CD14-positive monocyte (primary cell): ENCODE measurements around the gene ARID3A. TPM values are rescaled to one million over a fixed set of nuclear protein-coding genes. Genes with fewer than 3 reads are reported as not detected.

Experiments used
- DNase-seq, 3 donors: peaks; one replicate each; pipeline ENCODE4 v3.0.0-alpha.2; 2011 to 2022
- H2AFZ ChIP-seq: 2 replicates; pipeline ENCODE4 v1.6.0; 2012; ENCODE audit warnings: mild to moderate bottlenecking, low read depth, low read length, inconsistent platforms; ENCODE audit not compliant: insufficient read depth, poor library complexity, severe bottlenecking
- H3K27ac ChIP-seq, 2 donors: 1 replicate in 1 of 2; 2 replicates in 1 of 2; pipeline ENCODE4 v1.5.1; 2012 to 2013; ENCODE audit warnings: low read length in 2 of 2, control low read depth in 1 of 2, inconsistent platforms in 1 of 2, low read depth in 1 of 2, mild to moderate bottlenecking in 1 of 2
- H3K27me3 ChIP-seq, 2 donors: one replicate each; pipeline versions ENCODE4 v1.6.0 to v1.6.1; 2011 to 2013; ENCODE audit warnings: low read length in 2 of 2; ENCODE audit not compliant: control insufficient read depth in 2 of 2, insufficient read depth in 2 of 2
- H3K36me3 ChIP-seq, 2 donors: replicated peaks in 1 of 2; 1 replicate in 1 of 2; 2 replicates in 1 of 2; pipeline versions ENCODE4 v1.5.1 to v1.6.1; 2012 to 2013; ENCODE audit warnings: low read length in 2 of 2, control low read depth in 1 of 2, inconsistent platforms in 1 of 2, mild to moderate bottlenecking in 1 of 2; ENCODE audit not compliant: insufficient read depth in 2 of 2, control insufficient read depth in 1 of 2
- H3K4me1 ChIP-seq, 2 donors: 1 replicate in 1 of 2; 2 replicates in 1 of 2; pipeline versions ENCODE4 v1.5.1 to v1.6.1; 2012 to 2013; ENCODE audit warnings: low read length in 2 of 2, control low read depth in 1 of 2, inconsistent platforms in 1 of 2, mild to moderate bottlenecking in 1 of 2, moderate library complexity in 1 of 2; ENCODE audit not compliant: insufficient read depth in 2 of 2, control insufficient read depth in 1 of 2
- H3K4me2 ChIP-seq: replicated peaks from 2 replicates; pipeline ENCODE3; 2012; ENCODE audit warnings: low read length, moderate library complexity, mild to moderate bottlenecking; ENCODE audit not compliant: poor library complexity, severe bottlenecking; ENCODE audit errors: extremely low read depth
- H3K4me3 ChIP-seq, 3 experiments: fragments of 200-600 bp in 1 of 3; sonication (generic) in 1 of 3; replicated peaks in 1 of 3; 1 replicate in 2 of 3; 2 replicates in 1 of 3; pipeline ENCODE4 v1.5.1; 2011 to 2013; ENCODE audit warnings: low read length in 3 of 3, mild to moderate bottlenecking in 3 of 3, control low read depth in 2 of 3, low read depth in 2 of 3, inconsistent platforms in 1 of 3, moderate library complexity in 1 of 3
- H3K79me2 ChIP-seq: 2 replicates; pipeline ENCODE4 v1.6.0; 2012; ENCODE audit warnings: mild to moderate bottlenecking, control low read depth, inconsistent platforms, low read length, moderate library complexity; ENCODE audit not compliant: insufficient read depth
- H3K9ac ChIP-seq: 2 replicates; pipeline ENCODE4 v1.6.0; 2017; ENCODE audit warnings: low read length, mild to moderate bottlenecking; ENCODE audit not compliant: insufficient read depth, poor library complexity, severe bottlenecking
- H3K9me3 ChIP-seq, 2 donors: replicated peaks in 1 of 2; 1 replicate in 1 of 2; 2 replicates in 1 of 2; pipeline versions ENCODE4 v1.5.1 to v1.6.1; 2012 to 2013; ENCODE audit warnings: low read length in 2 of 2, control low read depth in 1 of 2; ENCODE audit not compliant: control insufficient read depth in 1 of 2, insufficient read depth in 1 of 2
- H4K20me1 ChIP-seq: 2 replicates; pipeline ENCODE4 v1.6.0; 2012; ENCODE audit warnings: mild to moderate bottlenecking, low read length, control low read depth, moderate library complexity; ENCODE audit not compliant: insufficient read depth
- H3K27ac Mint-ChIP-seq, 7 donors: one replicate each; pipeline ENCODE4 v1.8.0; 2020; ENCODE audit warnings: mild to moderate bottlenecking in 7 of 7, mixed read lengths in 7 of 7, moderate library complexity in 6 of 7, inconsistent platforms in 2 of 7
- H3K27me3 Mint-ChIP-seq, 3 donors: one replicate each; pipeline ENCODE4 v1.8.0; 2021 to 2022; ENCODE audit warnings: low read depth in 3 of 3, mild to moderate bottlenecking in 3 of 3, mixed read lengths in 3 of 3, moderate library complexity in 3 of 3, inconsistent platforms in 1 of 3
- H3K36me3 Mint-ChIP-seq, 2 donors: one replicate each; pipeline ENCODE4 v1.8.0; 2020; ENCODE audit warnings: mixed read lengths in 2 of 2, inconsistent platforms in 1 of 2, mild to moderate bottlenecking in 1 of 2
- H3K4me1 Mint-ChIP-seq: one replicate; pipeline ENCODE4 v1.8.0; 2020; ENCODE audit warnings: mild to moderate bottlenecking, mixed read lengths
- H3K4me3 Mint-ChIP-seq, 2 donors: one replicate each; pipeline ENCODE4 v1.8.0; 2020; ENCODE audit warnings: mild to moderate bottlenecking in 2 of 2, mixed read lengths in 2 of 2, moderate library complexity in 1 of 2
- H3K9me3 Mint-ChIP-seq, 7 donors: one replicate each; pipeline ENCODE4 v1.8.0; 2020 to 2022; ENCODE audit warnings: mixed read lengths in 7 of 7, mild to moderate bottlenecking in 6 of 7, moderate library complexity in 6 of 7, inconsistent platforms in 2 of 7
- CTCF ChIP-seq: fragments of 200-600 bp; IDR thresholded peaks from one replicate; pipeline ENCODE4 v1.8.0; 2022; ENCODE audit warnings: antibody characterized with exemption, mild to moderate bottlenecking
- WGBS: methylation state at CpG from one replicate; pipeline ENCODE4 v1.1.5; 2013; ENCODE audit warnings: missing lambda C conversion rate; ENCODE audit not compliant: insufficient coverage; 5-methylcytosine and 5-hydroxymethylcytosine counted together
- intact Hi-C, 2 donors: fragments of 100-400 bp; cut with micrococcal nuclease; formaldehyde crosslinking; loops; one replicate each; pipeline versions ENCODE4 v1.15.0 to v1.15.1; 2023
- polyA plus RNA-seq, 3 donors: library from polyadenylated mRNA; depleted of rRNA in 1 of 3; unstranded in 2 of 3; stranded (reverse) in 1 of 3; fragments of 300-500 nt in 2 of 3; fragments of >200 nt in 1 of 3; fragmentation: Illumina TruSeq in 2 of 3; gene quantifications; 1 replicate in 2 of 3; 2 replicates in 1 of 3; pipeline ENCODE4 v1.2.3, GENCODE V29; 2012 to 2021

The ARID3A gene
- polyA plus RNA-seq, 3 donors: 2.1 to 41.6 (median 3.2) TPM

GRCh38 chr19:1000591-1001537 is 75.0 kb downstream of the ARID3A start:
- WGBS: 3% methylated on average over 67 of the region's 73 CpGs
- Mint-ChIP-seq H3K27me3 (peaks cover 51 to 71% (median 55%) of the 10 kb centered on the region in 3 donors), H3K27ac (peak overlapping the region in 1 of 7 donors; percentile 63), H3K4me3 (peak overlapping the region; percentile 41 to 84), H3K4me1 (peaks cover 12% of the 10 kb centered on the region), H3K36me3 (peaks cover 0 to 6% of the 10 kb centered on the region in 2 donors), H3K9me3 (peaks cover 0 to 16% (median 9%) of the 10 kb centered on the region in 7 donors)
- no peak overlapping the region for H3K27ac ChIP-seq
- intact Hi-C loops: loop anchor here (1.0 kb wide), 2 partner anchors 79 to 80 kb away; no protein-coding TSS in a partner anchor
- H3K9me3 ChIP-seq: peaks cover 0 to 8% of the 10 kb centered on the region in 2 donors
- no peak for TF ChIP-seq CTCF
- H3K27me3 ChIP-seq: peaks cover 14 to 61% of the 10 kb centered on the region in 2 donors
- H3K79me2 ChIP-seq: no peaks in the 10 kb centered on the region
- no peak for DNase-seq
- no peaks in the 10 kb centered on the region for H3K36me3 ChIP-seq
- H2AFZ ChIP-seq: peak overlapping the region; percentile 68
- H3K4me1 ChIP-seq: peaks cover 19 to 20% of the 10 kb centered on the region in 2 donors
- peak overlapping the region in 1 of 3 experiments; percentile 63 for H3K4me3 ChIP-seq
- peaks cover under 1% of the 10 kb centered on the region for H4K20me1 ChIP-seq
- H3K9ac ChIP-seq: no peak overlapping the region
- H3K4me2 ChIP-seq: peak overlapping the region; percentile 67

- Histone ChIP-seq H3K9ac (no peak overlapping the region), H3K9me3 (peaks cover 0 to 3% of the 10 kb centered on the region in 2 donors), H3K4me1 (peaks cover 12 to 13% of the 10 kb centered on the region in 2 donors), H3K4me2 (peak overlapping the region; percentile 67), H3K36me3 (no peaks in the 10 kb centered on the region), H3K4me3 (peak overlapping the region in 1 of 3 experiments; percentile 63), H3K27me3 (peaks cover 11 to 54% of the 10 kb centered on the region in 2 donors), H4K20me1 (no peaks in the 10 kb centered on the region), H3K79me2 (no peaks in the 10 kb centered on the region), H2AFZ (peak overlapping the region; percentile 68), H3K27ac (no peak overlapping the region)
- Mint-ChIP-seq H3K4me3 (peak overlapping the region; percentile 39 to 84), H3K27ac (no peak overlapping the region), H3K27me3 (peaks cover 43 to 64% (median 48%) of the 10 kb centered on the region in 3 donors), H3K9me3 (peaks cover 0 to 10% (median 8%) of the 10 kb centered on the region in 7 donors), H3K36me3 (peaks cover 0 to 6% of the 10 kb centered on the region in 2 donors), H3K4me1 (peaks cover 7% of the 10 kb centered on the region)
- WGBS: 2% methylated on average over 11 of the region's 20 CpGs
- intact Hi-C loops: loop anchor here (1.0 kb wide), 2 partner anchors 79 to 80 kb away; no protein-coding TSS in a partner anchor
- DNase-seq: peak; percentile 35 to 58 (median 50)
- TF ChIP-seq CTCF: peak; percentile 99
Observed at GRCh38 chr19:1001538-1002166, 75.8 kb downstream of the ARID3A start.
